Panc1 (cell line): ENCODE results near the gene OR2M2.

ENCODE experiments used
- CTCF ChIP-seq: fragments of 450-650 bp; IDR thresholded peaks from 2 replicates; pipeline ENCODE4 v1.5.1; 2017; ENCODE audit warnings: mild to moderate bottlenecking
- POLR2AphosphoS5 ChIP-seq: IDR thresholded peaks from 2 replicates; pipeline ENCODE4 v1.6.1; 2012; ENCODE audit warnings: mild to moderate bottlenecking, low read depth, low read length, moderate library complexity
- REST ChIP-seq, 2 experiments: IDR thresholded peaks; 2 replicates each; pipeline ENCODE4 v1.6.1; 2011 to 2012; ENCODE audit warnings: low read depth in 2 of 2, control low read depth in 1 of 2, low read length in 1 of 2, mild to moderate bottlenecking in 1 of 2, moderate library complexity in 1 of 2; ENCODE audit not compliant: insufficient read depth in 1 of 2

- no peak for TF ChIP-seq CTCF
- TF ChIP-seq POLR2AphosphoS5, result no peak
- no peak for TF ChIP-seq REST (IDR thresholded peaks at IDR 0.05; ENCODE audit: insufficient read depth in 1 of 2, low read depth in 2 of 2, low read length in 1 of 2)
Observed at GRCh38 chr1:248196965-248197364, 22.3 kb downstream of the OR2M2 start, which contains the start of gene OR2M3.
